Activated CD4-positive, alpha-beta T cell treated with anti-CD3 and anti-CD28 coated beads, Interleukin-2, amount 10 ng/mL, durations not matched to agents 7 days and 5 days (primary cell): Measurements from ENCODE around the gene TRIM63. TPM values are rescaled to one million over a fixed set of nuclear protein-coding genes. Genes with fewer than 3 reads are reported as not detected.

ENCODE experiments used
- CTCF ChIA-PET: fragments of 350-600 bp; sonication (Branson Sonifier 250); formaldehyde crosslinking; loops from one replicate; lab custom pipeline; 2021; ENCODE audit warnings: antibody characterized with exemption; lab: Charles Lee
- POLR2A ChIA-PET: fragments of 350-600 bp; sonication (Branson Sonifier 250); formaldehyde crosslinking; loops from one replicate; lab custom pipeline; 2021; ENCODE audit warnings: antibody characterized with exemption; lab: Charles Lee
- DNase-seq: peaks from one replicate; pipeline ENCODE4 v3.0.0-alpha.2; 2020
- H3K27ac Mint-ChIP-seq: one replicate; pipeline ENCODE4 v1.8.0; 2021; ENCODE audit warnings: mild to moderate bottlenecking, moderate library complexity, mixed read lengths
- H3K27me3 Mint-ChIP-seq: one replicate; pipeline ENCODE4 v1.8.0; 2021; ENCODE audit warnings: mixed read lengths
- H3K36me3 Mint-ChIP-seq: one replicate; pipeline ENCODE4 v1.8.0; 2021; ENCODE audit warnings: low read depth, mixed read lengths
- H3K4me1 Mint-ChIP-seq: one replicate; pipeline ENCODE4 v1.8.0; 2021; ENCODE audit warnings: mixed read lengths
- H3K4me3 Mint-ChIP-seq: one replicate; pipeline ENCODE4 v1.8.0; 2021; ENCODE audit warnings: mild to moderate bottlenecking, moderate library complexity, mixed read lengths
- H3K9me3 Mint-ChIP-seq: one replicate; pipeline ENCODE4 v1.8.0; 2021; ENCODE audit warnings: mixed read lengths
- total RNA-seq, 2 experiments: library from RNA; stranded (reverse); gene quantifications; one replicate each; pipeline ENCODE4 v1.2.3, GENCODE V29; 2021

Gene TRIM63
- total RNA-seq, 2 experiments from 2014 or later = 0.10 TPM

GRCh38 chr1:26035959-26036755 lies 31.3 kb downstream of the TRIM63 start:
- H3K27me3 Mint-ChIP-seq = peaks cover 13% of the 10 kb centered on the region
- peaks cover 10% of the 10 kb centered on the region for H3K4me1 Mint-ChIP-seq
- H3K9me3 Mint-ChIP-seq = no peaks in the 10 kb centered on the region
- ChIA-PET POLR2A (no interaction called here), CTCF (interaction anchor here (0.5 to 2.6 kb wide), 23 partner anchors 8 to 1500 kb away, joined by 3 to 11 read pairs (median 3); partner anchors contain the start of genes PAFAH2 and ZNF593)
- peak overlapping the region; percentile 64 for H3K27ac Mint-ChIP-seq
- H3K36me3 Mint-ChIP-seq = no peaks in the 10 kb centered on the region
- peak overlapping the region; percentile 85 for H3K4me3 Mint-ChIP-seq
- peak; percentile 74 for DNase-seq

- Mint-ChIP-seq H3K9me3 (no peaks in the 10 kb centered on the region), H3K4me3 (peak overlapping the region; percentile 85), H3K4me1 (peaks cover 10% of the 10 kb centered on the region), H3K27ac (peak overlapping the region; percentile 64), H3K27me3 (peaks cover 11% of the 10 kb centered on the region), H3K36me3 (no peaks in the 10 kb centered on the region)
- ChIA-PET POLR2A (no interaction called here), CTCF (interaction anchor here (0.6 to 2.6 kb wide), 16 partner anchors 9 to 198 kb away, joined by 3 to 11 read pairs (median 5); partner anchors contain the start of genes EXTL1, PAFAH2 and ZNF593)
- peak; percentile 96 for DNase-seq
Observed at GRCh38 chr1:26035203-26035958, 32.0 kb downstream of the TRIM63 start.

- H3K36me3 Mint-ChIP-seq = no peaks in the 10 kb centered on the region
- H3K27ac Mint-ChIP-seq = no peak overlapping the region
- H3K9me3 Mint-ChIP-seq = no peaks in the 10 kb centered on the region
- DNase-seq = no peak
- CTCF ChIA-PET = interaction anchor here (0.8 to 2.6 kb wide), 8 partner anchors 10 to 139 kb away, joined by 3 to 9 read pairs (median 6); partner anchors contain the start of gene EXTL1
- peak overlapping the region; percentile 85 for H3K4me3 Mint-ChIP-seq
- POLR2A ChIA-PET = no interaction called here
- H3K27me3 Mint-ChIP-seq = peaks cover 13% of the 10 kb centered on the region
- peaks cover 10% of the 10 kb centered on the region for H3K4me1 Mint-ChIP-seq
Observed at GRCh38 chr1:26034504-26035202, 32.8 kb downstream of the TRIM63 start.

- ChIA-PET CTCF (interaction anchor here (1.7 kb wide), 1 partner anchor 137 kb away, joined by 6 read pairs; no protein-coding TSS in a partner anchor), POLR2A (no interaction called here)
- no peak overlapping the region for H3K4me3 Mint-ChIP-seq
- H3K27me3 Mint-ChIP-seq = peaks cover 13% of the 10 kb centered on the region
- peaks cover 10% of the 10 kb centered on the region for H3K4me1 Mint-ChIP-seq
- DNase-seq = no peak
- no peaks in the 10 kb centered on the region for H3K36me3 Mint-ChIP-seq
- H3K27ac Mint-ChIP-seq = no peak overlapping the region
- no peaks in the 10 kb centered on the region for H3K9me3 Mint-ChIP-seq
Observed at GRCh38 chr1:26032656-26033357, 34.6 kb downstream of the TRIM63 start.

GRCh38 chr1:26031611-26032220 lies 35.7 kb downstream of the TRIM63 start:
- Mint-ChIP-seq H3K4me3 (no peak overlapping the region), H3K4me1 (peaks cover 10% of the 10 kb centered on the region), H3K36me3 (no peaks in the 10 kb centered on the region), H3K27me3 (peaks cover 13% of the 10 kb centered on the region), H3K27ac (no peak overlapping the region), H3K9me3 (no peaks in the 10 kb centered on the region)
- POLR2A ChIA-PET = no interaction called here
- DNase-seq = no peak
- CTCF ChIA-PET = no interaction called here

- no peak overlapping the region for H3K27ac Mint-ChIP-seq
- DNase-seq = no peak
- POLR2A ChIA-PET = no interaction called here
- CTCF ChIA-PET = no interaction called here
- H3K4me3 Mint-ChIP-seq = no peak overlapping the region
- H3K27me3 Mint-ChIP-seq = peaks cover 13% of the 10 kb centered on the region
- H3K36me3 Mint-ChIP-seq = no peaks in the 10 kb centered on the region
- peaks cover 10% of the 10 kb centered on the region for H3K4me1 Mint-ChIP-seq
- H3K9me3 Mint-ChIP-seq = no peaks in the 10 kb centered on the region
Observed at GRCh38 chr1:26031196-26031595, 36.2 kb downstream of the TRIM63 start.

GRCh38 chr1:26029864-26030481 lies 37.5 kb downstream of the TRIM63 start:
- peaks cover 6% of the 10 kb centered on the region for H3K4me1 Mint-ChIP-seq
- POLR2A ChIA-PET = no interaction called here
- H3K36me3 Mint-ChIP-seq = no peaks in the 10 kb centered on the region
- H3K4me3 Mint-ChIP-seq = no peak overlapping the region
- no peak overlapping the region for H3K27ac Mint-ChIP-seq
- no peak for DNase-seq
- CTCF ChIA-PET = interaction anchor here (0.6 to 1.2 kb wide), 2 partner anchors 132 to 324 kb away, joined by 3 read pairs; no protein-coding TSS in a partner anchor
- H3K9me3 Mint-ChIP-seq = no peaks in the 10 kb centered on the region
- peaks cover 13% of the 10 kb centered on the region for H3K27me3 Mint-ChIP-seq

- Mint-ChIP-seq H3K4me3 (no peak overlapping the region), H3K4me1 (no peaks in the 10 kb centered on the region), H3K9me3 (no peaks in the 10 kb centered on the region), H3K36me3 (no peaks in the 10 kb centered on the region), H3K27ac (no peak overlapping the region), H3K27me3 (peaks cover 6% of the 10 kb centered on the region)
- no peak for DNase-seq
- ChIA-PET CTCF (interaction anchor here (0.6 to 1.3 kb wide), 3 partner anchors 19 to 324 kb away, joined by 3 read pairs; no protein-coding TSS in a partner anchor), POLR2A (no interaction called here)
Observed at GRCh38 chr1:26029054-26029863, 38.2 kb downstream of the TRIM63 start.

- no peak for DNase-seq
- Mint-ChIP-seq H3K27ac (no peak overlapping the region), H3K36me3 (no peaks in the 10 kb centered on the region), H3K4me1 (no peaks in the 10 kb centered on the region), H3K9me3 (no peaks in the 10 kb centered on the region), H3K27me3 (peaks cover 2% of the 10 kb centered on the region), H3K4me3 (no peak overlapping the region)
- ChIA-PET POLR2A (no interaction called here), CTCF (interaction anchor here (1.3 to 1.9 kb wide), 2 partner anchors 18 to 133 kb away, joined by 3 to 7 read pairs; no protein-coding TSS in a partner anchor)
Observed at GRCh38 chr1:26028490-26028980, 38.9 kb downstream of the TRIM63 start.

- H3K36me3 Mint-ChIP-seq = no peaks in the 10 kb centered on the region
- H3K27me3 Mint-ChIP-seq = peaks cover 2% of the 10 kb centered on the region
- POLR2A ChIA-PET = no interaction called here
- CTCF ChIA-PET = interaction anchor here (0.6 to 1.9 kb wide), 6 partner anchors 17 to 206 kb away, joined by 3 to 7 read pairs (median 3); partner anchors contain the start of gene CEP85
- H3K27ac Mint-ChIP-seq = no peak overlapping the region
- no peak for DNase-seq
- H3K4me3 Mint-ChIP-seq = no peak overlapping the region
- no peaks in the 10 kb centered on the region for H3K4me1 Mint-ChIP-seq
- no peaks in the 10 kb centered on the region for H3K9me3 Mint-ChIP-seq
Observed at GRCh38 chr1:26027716-26028489, 39.5 kb downstream of the TRIM63 start.
